NT2/D1 (cell line): ENCODE data around the gene CLEC2B.
"Not testable (repeated sequence)": the region's sequence is repeated elsewhere in the genome, so short reads cannot be mapped to it uniquely, and the experiment has no call there.

Source experiments
- DNase-seq: peaks from one replicate; pipeline ENCODE4 v3.0.0-alpha.2; 2011; ENCODE audit warnings: low read depth, low spot score
- H3K27me3 ChIP-seq: 2 replicates; pipeline ENCODE4 v1.6.0; 2011; ENCODE audit warnings: mild to moderate bottlenecking; ENCODE audit not compliant: insufficient read length, insufficient read depth
- H3K36me3 ChIP-seq: 2 replicates; pipeline ENCODE4 v1.6.1; 2011; ENCODE audit warnings: mild to moderate bottlenecking, low read length, mixed read lengths; ENCODE audit not compliant: insufficient read depth, insufficient read length
- H3K4me1 ChIP-seq: 2 replicates; pipeline ENCODE4 v1.5.1; 2011; ENCODE audit not compliant: insufficient read depth, insufficient read length
- H3K4me3 ChIP-seq: 2 replicates; pipeline ENCODE4 v1.5.1; 2011; ENCODE audit warnings: low read depth; ENCODE audit not compliant: insufficient read length
- H3K9ac ChIP-seq: 2 replicates; pipeline ENCODE4 v1.6.0; 2011; ENCODE audit warnings: low read depth; ENCODE audit not compliant: insufficient read length
- H3K9me3 ChIP-seq: 2 replicates; pipeline ENCODE4 v1.5.1; 2011; ENCODE audit warnings: mild to moderate bottlenecking, low read length; ENCODE audit not compliant: insufficient read depth
- SUZ12 ChIP-seq: IDR thresholded peaks from 2 replicates; pipeline ENCODE4 v1.6.1; 2011; ENCODE audit not compliant: insufficient read length, insufficient read depth; ENCODE audit errors: extremely low read depth
- YY1 ChIP-seq: IDR thresholded peaks from 2 replicates; pipeline ENCODE4 v1.6.1; 2011; ENCODE audit not compliant: insufficient read length, insufficient read depth
- ZNF274 ChIP-seq: IDR thresholded peaks from 2 replicates; pipeline ENCODE4 v1.6.1; 2011; ENCODE audit warnings: mild to moderate bottlenecking, low read depth, low read length

CLEC2B gene

GRCh38 chr12:9881988-9882387 is 12.8 kb upstream of the CLEC2B start:
- TF ChIP-seq SUZ12 (no peak), ZNF274 (no peak), YY1 (no peak)
- no peaks in the 10 kb centered on the region for H3K36me3 ChIP-seq
- H3K4me1 ChIP-seq = no peaks in the 10 kb centered on the region
- no peak overlapping the region for H3K9ac ChIP-seq
- no peaks in the 10 kb centered on the region for H3K9me3 ChIP-seq
- no peak overlapping the region for H3K4me3 ChIP-seq
- no peaks in the 10 kb centered on the region for H3K27me3 ChIP-seq
- DNase-seq = no peak

GRCh38 chr12:9881246-9881645 is 12.1 kb upstream of the CLEC2B start, which contains the start of gene KLRF2:
TSS of gene KLRF2 (plus strand) at chr12:9881489. CDS start at chr12:9881596, 107 bp downstream.
- no peak for DNase-seq
- H3K4me1 ChIP-seq = no peaks in the 10 kb centered on the region
- H3K9me3 ChIP-seq = no peaks in the 10 kb centered on the region
- no peak within 1 kb of the TSS for H3K4me3 ChIP-seq
- H3K9ac ChIP-seq = no peak within 1 kb of the TSS
- no peaks in the 10 kb centered on the region for H3K36me3 ChIP-seq
- no peak for TF ChIP-seq YY1
- no peak for TF ChIP-seq SUZ12
- no peak for TF ChIP-seq ZNF274
- no peaks in the 10 kb centered on the region for H3K27me3 ChIP-seq

- Histone ChIP-seq H3K4me1 (no peaks in the 10 kb centered on the region), H3K27me3 (no peaks in the 10 kb centered on the region), H3K9ac (no peak overlapping the region), H3K9me3 (no peaks in the 10 kb centered on the region), H3K36me3 (no peaks in the 10 kb centered on the region), H3K4me3 (no peak overlapping the region)
- DNase-seq = peak; percentile 63
- no peak for TF ChIP-seq SUZ12
- TF ChIP-seq ZNF274 = no peak
- no peak for TF ChIP-seq YY1
These were observed 11.5 kb upstream of the CLEC2B start for GRCh38 chr12:9880532-9881078.

- DNase-seq, H3K9ac ChIP-seq, H3K4me3 ChIP-seq, H3K27me3 ChIP-seq, H3K9me3 ChIP-seq, H3K36me3 ChIP-seq, H3K4me1 ChIP-seq: not testable (repeated sequence)
These were observed 7.0 kb upstream of the CLEC2B start for GRCh38 chr12:9876120-9876519.

GRCh38 chr12:9872742-9873141 is 3.6 kb upstream of the CLEC2B start:
- no peaks in the 10 kb centered on the region for H3K36me3 ChIP-seq
- no peak overlapping the region for H3K9ac ChIP-seq
- H3K27me3 ChIP-seq = no peaks in the 10 kb centered on the region
- H3K4me1 ChIP-seq = no peaks in the 10 kb centered on the region
- H3K4me3 ChIP-seq = no peak overlapping the region
- DNase-seq = no peak
- TF ChIP-seq ZNF274 = no peak
- no peak for TF ChIP-seq SUZ12
- no peak for TF ChIP-seq YY1
- H3K9me3 ChIP-seq = no peaks in the 10 kb centered on the region

GRCh38 chr12:9872162-9872561 is 3.0 kb upstream of the CLEC2B start:
- TF ChIP-seq SUZ12 = no peak
- TF ChIP-seq YY1 = no peak
- no peak for TF ChIP-seq ZNF274
- H3K9ac ChIP-seq = no peak overlapping the region
- no peaks in the 10 kb centered on the region for H3K9me3 ChIP-seq
- DNase-seq = no peak
- no peaks in the 10 kb centered on the region for H3K27me3 ChIP-seq
- no peak overlapping the region for H3K4me3 ChIP-seq
- H3K36me3 ChIP-seq = no peaks in the 10 kb centered on the region
- H3K4me1 ChIP-seq = no peaks in the 10 kb centered on the region

GRCh38 chr12:9870286-9870866 is 1.2 kb upstream of the CLEC2B start:
- TF ChIP-seq YY1 (no peak), SUZ12 (no peak), ZNF274 (no peak)
- DNase-seq = no peak

GRCh38 chr12:9868951-9869306 is 225 bp downstream of the CLEC2B start:
- no peak for TF ChIP-seq SUZ12

More at GRCh38 chr12:9870286-9870866, 1.2 kb upstream of the CLEC2B start:
- H3K9me3 ChIP-seq = no peaks in the 10 kb centered on the region
- H3K4me3 ChIP-seq = no peak overlapping the region
- no peak overlapping the region for H3K9ac ChIP-seq
- H3K27me3 ChIP-seq = no peaks in the 10 kb centered on the region
- no peaks in the 10 kb centered on the region for H3K4me1 ChIP-seq
- H3K36me3 ChIP-seq = no peaks in the 10 kb centered on the region

More at GRCh38 chr12:9868951-9869306, 225 bp downstream of the CLEC2B start:
- Histone ChIP-seq H3K36me3 (no peaks in the 10 kb centered on the region), H3K27me3 (no peaks in the 10 kb centered on the region), H3K9ac (no peak overlapping the region), H3K9me3 (peaks cover under 1% of the 10 kb centered on the region), H3K4me3 (no peak overlapping the region), H3K4me1 (no peaks in the 10 kb centered on the region)
- DNase-seq = no peak
